HCT116 (cell line): ENCODE measurements around the gene RBM47. TPM values are rescaled to one million over a fixed set of nuclear protein-coding genes. Genes with fewer than 3 reads are reported as not detected.

Experiments used
- ATAC-seq: fragments of 200-7000 bp; cut with Tn5 transposase; 2 replicates; pipeline ENCODE4 v1.9.1; 2020; ENCODE audit warnings: mild to moderate bottlenecking, moderate library complexity
- BruUV-seq: library from RNA; stranded (reverse); fragments of 400-500 nt; replicated peaks from 2 replicates; lab custom pipeline; 2021; lab: Mats Ljungman, UMichigan
- CTCF ChIA-PET: fragments of 300-600 bp; sonication (Branson Sonifier 250); formaldehyde crosslinking; loops from one replicate; lab custom pipeline; 2021; ENCODE audit warnings: antibody characterized with exemption; lab: Charles Lee
- POLR2A ChIA-PET: fragments of 300-600, 350-600 bp; sonication (Branson Sonifier 250); formaldehyde crosslinking; loops from one replicate; lab custom pipeline; 2021; ENCODE audit warnings: antibody characterized with exemption; lab: Charles Lee
- RAD21 ChIA-PET, 2 experiments: fragments of 300-600 bp; sonication (Branson Sonifier 250); formaldehyde crosslinking; loops; one replicate each; lab custom pipeline; 2023; ENCODE audit warnings: low total read pairs in 2 of 2; ENCODE audit not compliant: uncharacterized antibody in 2 of 2, unreplicated experiment in 2 of 2, low non-redundant PET in 1 of 2; lab: Charles Lee
- DNase-seq: peaks from one replicate; pipeline ENCODE4 v3.0.0-alpha.2; 2010; ENCODE audit warnings: low read depth, low spot score
- H2AFZ ChIP-seq: fragments of 200-600 bp; shearing (Covaris generic), sonication (generic); 2 replicates; pipeline ENCODE4 v1.6.1; 2017; ENCODE audit warnings: low read depth, mixed run types, mixed read lengths, antibody characterized with exemption, low read length; ENCODE audit not compliant: poor library complexity, severe bottlenecking
- H3K27ac ChIP-seq: 2 replicates; pipeline ENCODE4 v1.5.1; 2012; ENCODE audit warnings: low read depth, low read length
- H3K27me3 ChIP-seq: fragments of 200-600 bp; sonication (generic); 2 replicates; pipeline ENCODE4 v1.6.1; 2016; ENCODE audit warnings: mixed run types, low read length, mixed read lengths; ENCODE audit not compliant: insufficient read depth
- H3K36me3 ChIP-seq, 2 experiments: fragments of 200-500 bp in 1 of 2; fragments of 200-600 bp in 1 of 2; sonication (Bioruptor generic) in 1 of 2; sonication (generic) in 1 of 2; 2 replicates each; pipeline versions ENCODE4 v1.5.1 to v1.6.1; 2014 to 2016; ENCODE audit warnings: low read length in 2 of 2, inconsistent platforms in 1 of 2, mixed read lengths in 1 of 2, mixed run types in 1 of 2; ENCODE audit not compliant: insufficient read depth in 2 of 2, control insufficient read depth in 1 of 2
- H3K4me1 ChIP-seq, 2 experiments: fragments of 200-600 bp in 1 of 2; sonication (generic) in 1 of 2; 2 replicates each; pipeline versions ENCODE4 v1.5.1 to v1.6.1; 2012 to 2017; ENCODE audit warnings: low read length in 2 of 2, inconsistent platforms in 1 of 2, mild to moderate bottlenecking in 1 of 2, mixed read lengths in 1 of 2, mixed run types in 1 of 2, moderate library complexity in 1 of 2; ENCODE audit not compliant: insufficient read depth in 2 of 2, control insufficient read depth in 1 of 2
- H3K4me2 ChIP-seq: fragments of 200-600 bp; sonication (generic); 2 replicates; pipeline ENCODE4 v1.6.1; 2017; ENCODE audit warnings: mixed run types, low read length, mixed read lengths
- H3K4me3 ChIP-seq, 2 experiments: fragments of 200-600 bp in 1 of 2; sonication (generic) in 1 of 2; replicated peaks in 1 of 2; 2 replicates each; pipeline ENCODE4 v1.5.1; 2011 to 2016; ENCODE audit warnings: low read length in 2 of 2, control low read depth in 1 of 2, low read depth in 1 of 2, mild to moderate bottlenecking in 1 of 2, mixed read lengths in 1 of 2, mixed run types in 1 of 2
- H3K79me2 ChIP-seq: fragments of 200-600 bp; sonication (generic); 2 replicates; pipeline ENCODE4 v1.6.1; 2017; ENCODE audit warnings: mild to moderate bottlenecking, mixed run types, low read length, moderate library complexity, mixed read lengths; ENCODE audit not compliant: insufficient read depth
- H3K9ac ChIP-seq: fragments of 200-600 bp; sonication (generic); 2 replicates; pipeline ENCODE4 v1.6.1; 2016; ENCODE audit warnings: low read length, mixed read lengths
- H3K9me2 ChIP-seq: fragments of 200-600 bp; sonication (generic), shearing (Covaris generic); 2 replicates; pipeline ENCODE4 v1.6.1; 2017; ENCODE audit warnings: mixed run types, mild to moderate bottlenecking, moderate library complexity; ENCODE audit not compliant: insufficient read depth
- H3K9me3 ChIP-seq, 2 experiments: fragments of 200-500 bp in 1 of 2; fragments of 200-600 bp in 1 of 2; sonication (Bioruptor generic) in 1 of 2; sonication (generic) in 1 of 2; 2 replicates each; pipeline ENCODE4 v1.6.1; 2014 to 2017; ENCODE audit warnings: low read length in 2 of 2, mixed read lengths in 2 of 2, inconsistent platforms in 1 of 2, low read depth in 1 of 2, mild to moderate bottlenecking in 1 of 2, mixed run types in 1 of 2, moderate library complexity in 1 of 2; ENCODE audit not compliant: control insufficient read depth in 1 of 2, insufficient read depth in 1 of 2
- H4K20me1 ChIP-seq: fragments of 200-600 bp; sonication (generic), shearing (Covaris generic); 2 replicates; pipeline ENCODE4 v1.6.1; 2017; ENCODE audit warnings: mixed run types, mild to moderate bottlenecking, moderate library complexity; ENCODE audit not compliant: insufficient read depth
- ATF3 ChIP-seq: IDR thresholded peaks from 2 replicates; pipeline ENCODE4 v1.6.1; 2012
- CBX3 ChIP-seq: IDR thresholded peaks from 2 replicates; pipeline ENCODE4 v1.6.1; 2012; ENCODE audit warnings: low read depth
- CEBPB ChIP-seq: IDR thresholded peaks from 2 replicates; pipeline ENCODE4 v1.6.1; 2012; ENCODE audit warnings: low read depth
- CTCF ChIP-seq, 3 experiments: fragments of 200-600 bp in 1 of 3; sonication (generic) in 1 of 3; IDR thresholded peaks in 2 of 3; conservative IDR thresholded peaks in 1 of 3; 2 replicates each; pipeline ENCODE4 v1.5.1; 2012 to 2017; ENCODE audit warnings: low read depth in 2 of 3, low read length in 2 of 3, antibody characterized with exemption in 1 of 3, borderline replicate concordance in 1 of 3, control low read depth in 1 of 3, mild to moderate bottlenecking in 1 of 3, mixed read lengths in 1 of 3, mixed run types in 1 of 3, moderate library complexity in 1 of 3; ENCODE audit not compliant: insufficient read depth in 1 of 3
- EGR1 ChIP-seq: IDR thresholded peaks from 2 replicates; pipeline ENCODE4 v1.6.1; 2012; ENCODE audit warnings: low read depth
- ELF1 ChIP-seq: IDR thresholded peaks from 2 replicates; pipeline ENCODE4 v1.6.1; 2012; ENCODE audit warnings: low read depth, borderline replicate concordance
- EZH2 ChIP-seq: fragments of 200-600 bp; sonication (generic); IDR thresholded peaks from 2 replicates; pipeline ENCODE4 v1.6.1; 2017; ENCODE audit warnings: antibody characterized with exemption, mixed run types
- EZH2phosphoT487 ChIP-seq: fragments of 200-600 bp; IDR thresholded peaks from 2 replicates; pipeline ENCODE4 v1.6.1; 2018; ENCODE audit warnings: antibody characterized with exemption, borderline replicate concordance
- FOSL1 ChIP-seq: IDR thresholded peaks from 2 replicates; pipeline ENCODE4 v1.6.1; 2012; ENCODE audit warnings: low read depth
- JUND ChIP-seq: IDR thresholded peaks from 2 replicates; pipeline ENCODE4 v1.6.1; 2012
- MAX ChIP-seq: IDR thresholded peaks from 2 replicates; pipeline ENCODE4 v1.6.1; 2012
- POLR2A ChIP-seq: IDR thresholded peaks from 2 replicates; pipeline ENCODE4 v1.7.0; 2011; ENCODE audit warnings: borderline replicate concordance; ENCODE audit not compliant: insufficient read depth, insufficient read length; ENCODE audit errors: extremely low read depth
- POLR2AphosphoS5 ChIP-seq: IDR thresholded peaks from 2 replicates; pipeline ENCODE4 v1.6.1; 2011; ENCODE audit warnings: mild to moderate bottlenecking, low read depth, low read length, moderate library complexity
- RAD21 ChIP-seq: IDR thresholded peaks from 2 replicates; pipeline ENCODE4 v1.6.1; 2012; ENCODE audit warnings: low read depth, mild to moderate bottlenecking
- REST ChIP-seq: IDR thresholded peaks from 2 replicates; pipeline ENCODE4 v1.6.1; 2012; ENCODE audit warnings: low read depth
- SIN3A ChIP-seq: IDR thresholded peaks from 2 replicates; pipeline ENCODE4 v1.6.1; 2012; ENCODE audit warnings: low read depth
- SP1 ChIP-seq: IDR thresholded peaks from 2 replicates; pipeline ENCODE4 v1.6.1; 2012; ENCODE audit warnings: low read depth
- SRF ChIP-seq: IDR thresholded peaks from 2 replicates; pipeline ENCODE4 v1.6.1; 2012; ENCODE audit warnings: low read depth
- TCF7L2 ChIP-seq: IDR thresholded peaks from 2 replicates; pipeline ENCODE4 v1.7.0; 2011; ENCODE audit warnings: borderline replicate concordance, inconsistent platforms; ENCODE audit not compliant: insufficient read depth, insufficient read length; ENCODE audit errors: extremely low read depth
- YY1 ChIP-seq: IDR thresholded peaks from 2 replicates; pipeline ENCODE4 v1.6.1; 2011; ENCODE audit warnings: low read length, low read depth, moderate library complexity, mild to moderate bottlenecking; ENCODE audit not compliant: insufficient replicate concordance; ENCODE audit errors: extremely low read depth
- ZFX ChIP-seq: fragments of 450-650 bp; IDR thresholded peaks from 2 replicates; pipeline ENCODE4 v1.6.1; 2017
- ZNF274 ChIP-seq: fragments of 200-500 bp; sonication (Bioruptor generic); IDR thresholded peaks from 2 replicates; pipeline ENCODE4 v1.6.1; 2014; ENCODE audit warnings: mild to moderate bottlenecking, low read depth, low read length, inconsistent platforms
- intact Hi-C: fragments of 100-400 bp; cut with micrococcal nuclease; formaldehyde crosslinking; loops from 2 replicates; pipeline ENCODE4 v1.10.0; 2022
- total RNA-seq: library from RNA; stranded (reverse); gene quantifications from one replicate; pipeline ENCODE4 v1.2.1, GENCODE V29; 2021; ENCODE audit not compliant: unreplicated experiment

RBM47 gene
- total RNA-seq, 1 experiment from 2014 or later, result 22.2 TPM

GRCh38 chr4:40576651-40577480 is 52.8 kb downstream of the RBM47 start:
- no peaks in the 10 kb centered on the region for H3K79me2 ChIP-seq
- peak; percentile 36 for TF ChIP-seq POLR2AphosphoS5
- peak; percentile 56 for TF ChIP-seq SP1
- TF ChIP-seq CEBPB, result no peak
- no peak for TF ChIP-seq TCF7L2
- no peak for TF ChIP-seq POLR2A
- TF ChIP-seq RAD21, result no peak
- 0 out of 2 replicates have a peak, but pooled peaks have one; percentile 44 for TF ChIP-seq JUND
- no peak for TF ChIP-seq ATF3
- TF ChIP-seq MAX, result peak; percentile 60
- no peak for TF ChIP-seq ZNF274
- peak; percentile 70; the same call in 1 of the 2 replicates for TF ChIP-seq CBX3
- TF ChIP-seq EZH2phosphoT487, result no peak
- no peak for TF ChIP-seq EZH2
- TF ChIP-seq EGR1, result no peak
- no peak for TF ChIP-seq SIN3A
- TF ChIP-seq FOSL1, result peak; percentile 41; the same call in 1 of the 2 replicates
- TF ChIP-seq ZFX, result no peak
- peak; percentile 20; the same call in 1 of the 2 replicates for TF ChIP-seq ELF1
- no peak for TF ChIP-seq REST
- TF ChIP-seq SRF, result no peak
- no peak for TF ChIP-seq YY1
- TF ChIP-seq CTCF (IDR thresholded peaks at IDR 0.05 in 2 of 3, conservative IDR thresholded peaks at IDR 0.05 in 1 of 3; ENCODE audit: borderline replicate concordance in 1 of 3, insufficient read depth in 1 of 3, low read depth in 2 of 3, low read length in 2 of 3), result no peak

More at GRCh38 chr4:40576651-40577480, 52.8 kb downstream of the RBM47 start:
- H3K4me2 ChIP-seq, result peak overlapping the region; percentile 73
- H3K36me3 ChIP-seq, result no peaks in the 10 kb centered on the region
- no peaks in the 10 kb centered on the region for H3K9me3 ChIP-seq
- POLR2A ChIA-PET, result no interaction called here
- no peaks in the 10 kb centered on the region for H4K20me1 ChIP-seq
- H2AFZ ChIP-seq, result no peak overlapping the region
- RAD21 ChIA-PET, result no interaction called here
- BruUV-seq, result no TSS peak
- CTCF ChIA-PET, result interaction anchor here (0.7 kb wide), 1 partner anchor 423 kb away, joined by 3 read pairs; no protein-coding TSS in a partner anchor
- H3K27ac ChIP-seq, result peak overlapping the region; percentile 17
- H3K9me2 ChIP-seq, result no peaks in the 10 kb centered on the region
- DNase-seq, result peak; percentile 66
- H3K27me3 ChIP-seq, result no peaks in the 10 kb centered on the region
- H3K4me1 ChIP-seq, result peaks cover 11 to 24% of the 10 kb centered on the region in 2 experiments
- peak overlapping the region in 1 of 2 experiments; percentile 13; a peak in 1 of 4 replicates for H3K4me3 ChIP-seq
- H3K9ac ChIP-seq, result peak overlapping the region; percentile 50
- ATAC-seq, result peak; percentile 86
- intact Hi-C loops, result no loop called here
